ENCODE measurements around the gene NAE1.
"Not testable (repeated sequence)": the region's sequence is repeated elsewhere in the genome, so short reads cannot be mapped to it uniquely, and the experiment has no call there.

The NAE1 gene

GRCh38 chr16:66830422-66831404, at the start of gene NAE1:
Gene NAE1, minus strand, starts transcription at chr16:66830976. Its CDS starts 77 bp downstream, at chr16:66830899.
- peak; percentile 69 to 79 for DNase-seq (ENCODE audit: low read depth in 2 of 2)

- DNase-seq (ENCODE audit: low read depth in 2 of 2) = peak in 1 of 2 donors; percentile 37
Measured at GRCh38 chr16:66878067-66878466, 47.3 kb upstream of the NAE1 start.

GRCh38 chr16:66874079-66874775, 43.5 kb upstream of the NAE1 start:
- DNase-seq (ENCODE audit: low read depth in 2 of 2) = no peak

GRCh38 chr16:66873685-66874055, 42.9 kb upstream of the NAE1 start:
- DNase-seq (ENCODE audit: low read depth in 2 of 2) = no peak

- DNase-seq (ENCODE audit: low read depth in 2 of 2) = peak; percentile 77 to 80
Measured at GRCh38 chr16:66872943-66873684, 42.3 kb upstream of the NAE1 start.

GRCh38 chr16:66872559-66872942, 41.8 kb upstream of the NAE1 start:
- no peak for DNase-seq (ENCODE audit: low read depth in 2 of 2)

GRCh38 chr16:66871840-66872239, 41.1 kb upstream of the NAE1 start:
- DNase-seq (ENCODE audit: low read depth in 2 of 2) = no peak

- not testable (repeated sequence) for DNase-seq (ENCODE audit: low read depth in 2 of 2)
Measured at GRCh38 chr16:66871363-66871762, 40.6 kb upstream of the NAE1 start.

- no peak for DNase-seq (ENCODE audit: low read depth in 2 of 2)
Measured at GRCh38 chr16:66869424-66869823, 38.6 kb upstream of the NAE1 start.

- no peak for DNase-seq (ENCODE audit: low read depth in 2 of 2)
Measured at GRCh38 chr16:66863707-66864106, 32.9 kb upstream of the NAE1 start.

GRCh38 chr16:66862023-66862520, 31.3 kb upstream of the NAE1 start:
- DNase-seq (ENCODE audit: low read depth in 2 of 2) = no peak

- DNase-seq (ENCODE audit: low read depth in 2 of 2) = no peak
Measured at GRCh38 chr16:66859397-66860068, 28.8 kb upstream of the NAE1 start.

- DNase-seq (ENCODE audit: low read depth in 2 of 2) = no peak
Measured at GRCh38 chr16:66858740-66859396, 28.1 kb upstream of the NAE1 start.

GRCh38 chr16:66857437-66857836, 26.7 kb upstream of the NAE1 start:
- DNase-seq (ENCODE audit: low read depth in 2 of 2) = no peak

GRCh38 chr16:66856801-66857200, 26.0 kb upstream of the NAE1 start:
- DNase-seq (ENCODE audit: low read depth in 2 of 2) = no peak

GRCh38 chr16:66856184-66856730, 25.5 kb upstream of the NAE1 start:
- no peak for DNase-seq (ENCODE audit: low read depth in 2 of 2)

- no peak for DNase-seq (ENCODE audit: low read depth in 2 of 2)
Measured at GRCh38 chr16:66853261-66854139, 22.7 kb upstream of the NAE1 start.

- DNase-seq (ENCODE audit: low read depth in 2 of 2) = no peak
Measured at GRCh38 chr16:66851166-66851964, 20.6 kb upstream of the NAE1 start.

Measured in stimulated activated CD8-positive, alpha-beta memory T cell treated with anti-CD3 and anti-CD28 coated beads, Interleukin-15, amount 100 ng/mL, for 4 hours (primary cell).